Measurements from ENCODE around the gene HIC1. TPM values are rescaled to one million over a fixed set of nuclear protein-coding genes. Genes with fewer than 3 reads are reported as not detected.

The HIC1 gene
- polyA plus RNA-seq, 1 donor = 34.5 TPM

DNA sequence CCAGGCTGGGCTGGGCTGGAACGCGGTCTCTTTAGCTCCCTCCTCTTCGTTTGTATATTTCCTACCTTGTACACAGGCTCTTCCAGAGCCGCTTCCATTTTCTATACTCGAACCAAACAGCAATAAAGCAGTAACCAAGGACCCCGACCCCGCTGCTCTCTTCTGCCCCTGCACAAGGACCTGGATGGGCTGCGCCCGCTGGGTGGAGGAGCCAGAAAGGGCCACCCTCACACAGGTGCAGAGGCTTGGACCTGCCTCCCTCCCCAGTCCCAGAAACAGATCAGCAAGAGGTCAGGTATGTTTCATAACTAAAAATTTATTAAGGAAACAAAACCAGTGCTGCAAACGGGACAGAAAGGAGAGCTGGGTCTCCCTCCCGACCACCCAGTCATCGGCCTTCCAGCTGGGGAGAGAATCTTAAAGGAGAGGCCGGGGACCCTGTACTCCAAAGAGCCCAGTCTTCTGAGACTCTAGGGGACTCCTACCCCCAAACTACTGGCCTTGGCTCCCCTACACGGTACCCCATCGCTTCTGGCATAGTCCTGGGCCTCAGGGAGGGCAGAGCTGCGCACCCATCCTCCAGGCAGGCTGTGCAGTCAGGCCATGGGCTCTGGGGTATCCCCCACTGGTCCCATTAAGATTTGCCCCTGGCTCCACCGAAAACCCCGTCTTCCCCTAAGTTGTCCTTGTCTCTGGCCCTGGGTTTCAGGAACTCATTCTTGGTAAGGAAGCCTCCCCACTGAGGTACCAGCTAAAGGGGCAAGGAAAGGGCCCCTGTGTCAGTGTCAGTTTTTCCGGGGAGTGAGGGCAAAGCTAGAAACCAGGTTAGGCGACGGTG, 4.9 kb downstream of the HIC1 start:
- DNase-seq (ENCODE audit: low read depth) = no peak

DNA sequence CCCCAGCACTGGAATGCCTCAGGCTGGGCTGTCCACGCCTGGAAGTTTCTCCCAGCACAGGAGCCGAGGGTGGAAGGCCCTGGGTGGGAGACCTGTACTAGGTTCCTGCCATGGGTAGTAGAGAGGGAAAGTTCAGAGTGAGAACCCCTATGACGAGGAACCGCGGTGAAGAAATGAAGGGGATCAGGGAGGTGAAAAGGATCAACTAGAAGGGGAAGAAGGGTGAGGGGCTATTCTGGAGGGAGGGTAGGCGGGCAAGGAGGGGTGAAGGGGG, 5.4 kb downstream of the HIC1 start:
- DNase-seq (ENCODE audit: low read depth) = no peak

DNA sequence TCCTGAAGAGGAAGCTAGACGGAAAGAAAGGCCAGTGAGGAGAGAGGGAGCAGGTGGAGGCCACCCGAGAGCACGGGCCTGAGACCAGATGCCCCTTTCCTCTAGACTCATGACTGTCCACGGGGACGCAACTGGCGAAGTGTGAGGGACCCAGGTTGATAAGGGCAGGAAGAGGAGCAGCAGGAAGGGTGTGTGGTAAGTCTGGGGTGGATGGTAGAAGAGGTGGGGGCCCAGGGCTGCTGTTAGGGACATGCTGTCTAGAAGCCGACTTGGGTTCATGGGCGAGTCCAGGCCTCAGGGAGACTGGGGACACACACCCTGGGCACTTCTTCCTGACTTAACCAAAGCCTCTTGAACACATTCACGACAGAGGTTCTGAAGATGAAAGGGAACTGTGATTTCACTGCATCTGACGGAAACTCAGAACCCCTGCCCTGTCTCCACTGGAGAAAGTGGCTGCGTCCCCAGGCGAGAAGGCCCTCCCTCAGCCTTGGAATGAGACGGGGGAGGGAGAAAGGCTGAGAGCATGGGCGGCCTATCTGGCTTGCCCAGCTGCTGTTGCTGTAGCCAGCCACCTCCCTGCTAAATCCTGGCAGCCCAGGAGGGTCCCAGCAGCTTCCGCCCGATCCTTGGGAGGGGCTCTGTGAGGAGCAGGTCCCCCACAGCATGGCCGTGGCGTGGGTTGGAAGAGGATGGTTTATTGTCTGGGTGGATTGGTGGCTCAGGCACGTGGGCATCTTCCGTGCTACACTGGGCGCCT, 6.0 kb downstream of the HIC1 start:
- DNase-seq (ENCODE audit: low read depth) = no peak

DNA sequence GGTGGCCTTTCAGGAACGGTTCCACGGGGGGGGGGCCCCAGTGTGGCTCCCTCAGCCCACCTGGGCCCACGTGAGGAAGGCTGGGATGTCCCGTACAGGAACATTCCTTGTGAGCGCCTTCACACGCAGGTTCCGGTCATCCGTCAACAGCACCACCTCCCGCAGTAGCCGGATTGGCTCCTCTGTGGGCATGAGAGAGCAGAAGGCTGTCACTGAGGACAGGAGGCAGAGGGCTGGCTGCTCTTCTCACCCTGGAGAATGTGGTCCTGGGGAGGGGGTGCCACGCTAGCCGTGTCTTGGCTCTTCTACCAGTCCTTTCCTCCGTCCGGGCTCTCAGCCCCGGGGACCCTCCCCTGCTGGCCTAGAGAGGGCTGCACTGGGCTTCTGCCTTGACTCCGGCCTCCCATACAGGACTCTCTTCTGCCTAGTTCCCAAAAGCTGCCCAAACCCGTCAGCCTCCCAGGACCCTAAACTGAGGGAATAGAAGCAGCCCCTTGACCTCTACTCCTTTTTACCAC, 6.6 kb downstream of the HIC1 start:
- no peak for DNase-seq (ENCODE audit: low read depth)

DNA sequence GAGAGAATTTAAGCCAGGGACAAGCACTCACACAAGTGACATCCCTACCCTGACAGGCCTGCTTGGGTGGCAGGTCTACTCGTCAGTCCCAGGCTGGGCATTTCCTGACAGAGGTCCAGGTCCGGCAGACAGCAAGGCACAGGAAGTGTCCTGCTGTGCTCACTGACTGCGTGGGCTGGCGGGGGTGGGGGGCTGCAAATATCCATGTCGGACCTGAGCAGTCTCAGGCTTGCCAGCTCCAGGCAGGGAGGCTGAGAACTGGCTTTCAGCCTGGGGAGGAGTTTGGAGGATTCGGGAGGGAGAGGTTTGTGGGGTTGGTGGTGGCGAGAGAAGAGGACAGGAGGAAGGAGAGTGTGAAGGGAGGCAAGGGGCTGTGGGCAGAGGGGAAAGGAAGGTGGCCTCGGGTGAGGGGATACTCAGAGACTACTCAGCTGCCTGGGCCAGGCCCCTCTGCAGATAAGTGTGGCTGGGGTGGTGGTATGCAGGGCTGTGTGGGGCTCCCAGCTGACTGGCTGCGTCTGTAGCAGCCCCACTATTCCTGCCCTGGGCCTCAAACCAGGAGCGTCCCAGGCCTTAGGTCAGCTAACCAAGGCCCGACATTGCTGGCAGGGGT, 7.8 kb downstream of the HIC1 start:
- DNase-seq (ENCODE audit: low read depth) = no peak

DNA sequence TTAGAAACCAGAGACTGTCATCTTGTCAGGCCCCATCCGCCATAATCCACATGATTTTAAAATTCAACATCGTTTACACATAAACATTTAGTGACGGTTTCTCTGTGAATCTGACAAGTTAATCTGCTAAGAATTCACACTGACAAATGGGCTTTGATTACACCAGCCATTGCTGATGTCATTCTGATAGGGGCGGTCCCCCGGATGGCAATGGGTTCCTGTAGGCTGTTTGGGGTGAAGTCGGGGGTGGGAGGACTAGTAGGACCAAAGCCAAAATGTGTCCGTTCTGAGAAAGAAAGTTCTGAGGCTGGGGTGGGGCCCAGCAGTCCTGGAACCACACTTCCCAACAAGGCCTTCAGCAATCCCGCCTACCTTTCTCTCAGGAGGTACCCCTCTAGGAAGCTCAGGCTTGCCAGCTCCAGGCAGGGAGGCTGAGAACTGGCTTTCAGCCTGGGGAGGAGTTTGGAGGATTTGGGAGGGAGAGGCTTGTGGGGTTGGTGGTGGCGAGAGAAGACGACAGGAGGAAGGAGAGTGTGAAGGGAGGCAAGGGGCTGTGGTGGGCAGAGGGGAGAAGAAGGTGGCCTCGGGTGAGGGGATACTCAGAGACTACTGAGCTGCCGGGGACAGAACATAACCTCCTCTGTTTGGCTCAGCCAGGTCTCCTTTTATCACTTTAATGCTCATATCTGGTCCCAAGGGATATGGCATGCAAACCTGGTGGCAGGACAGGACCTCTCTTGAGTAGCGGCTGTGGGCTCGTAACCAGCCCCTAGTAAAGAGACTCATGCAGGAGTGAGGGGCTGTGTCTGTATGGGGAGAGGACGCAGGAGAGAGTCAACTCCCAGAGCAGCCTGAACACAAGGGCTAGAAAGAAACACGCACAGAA, 8.6 kb downstream of the HIC1 start:
- no peak for DNase-seq (ENCODE audit: low read depth)

DNA sequence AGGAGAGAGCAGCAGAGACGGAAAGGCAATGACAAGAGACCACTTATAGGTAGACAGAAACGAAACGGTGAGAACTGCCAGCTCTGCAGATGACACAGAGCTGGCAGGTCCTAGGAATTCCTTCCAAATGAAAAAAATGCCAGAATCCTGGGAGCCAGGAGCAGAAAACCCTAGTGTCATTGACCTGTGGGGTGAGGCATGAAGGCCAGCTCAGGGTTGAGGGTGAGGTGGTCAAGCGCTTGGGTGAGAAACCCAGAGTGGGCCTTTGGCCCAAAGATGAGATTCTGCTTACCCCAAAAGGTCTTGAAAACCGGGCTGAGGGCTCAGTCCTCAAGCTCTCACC, 9.2 kb downstream of the HIC1 start:
- DNase-seq (ENCODE audit: low read depth) = no peak

DNA sequence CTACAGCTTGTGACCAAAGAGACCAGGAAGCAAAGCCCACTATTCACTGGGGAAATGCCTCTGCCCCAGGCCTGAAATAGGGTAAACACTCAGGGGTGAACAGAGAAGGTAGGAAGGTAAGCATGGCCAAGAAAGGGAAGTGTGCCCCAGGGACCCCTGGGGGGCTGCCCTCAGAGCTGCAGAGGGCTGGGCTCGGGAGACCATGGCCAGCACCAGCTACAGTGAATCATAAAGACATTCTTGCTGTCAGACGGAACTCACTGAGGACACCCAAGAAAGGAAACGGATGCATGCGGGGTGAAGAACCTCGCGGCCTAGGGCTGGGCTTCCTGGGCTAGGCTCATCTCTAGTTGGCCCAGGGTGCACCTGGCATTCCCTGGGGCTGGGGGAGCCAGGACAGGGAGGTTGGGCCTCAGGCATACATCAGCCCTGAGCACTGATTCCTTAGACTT, 9.6 kb downstream of the HIC1 start:
- no peak for DNase-seq (ENCODE audit: low read depth)

DNA sequence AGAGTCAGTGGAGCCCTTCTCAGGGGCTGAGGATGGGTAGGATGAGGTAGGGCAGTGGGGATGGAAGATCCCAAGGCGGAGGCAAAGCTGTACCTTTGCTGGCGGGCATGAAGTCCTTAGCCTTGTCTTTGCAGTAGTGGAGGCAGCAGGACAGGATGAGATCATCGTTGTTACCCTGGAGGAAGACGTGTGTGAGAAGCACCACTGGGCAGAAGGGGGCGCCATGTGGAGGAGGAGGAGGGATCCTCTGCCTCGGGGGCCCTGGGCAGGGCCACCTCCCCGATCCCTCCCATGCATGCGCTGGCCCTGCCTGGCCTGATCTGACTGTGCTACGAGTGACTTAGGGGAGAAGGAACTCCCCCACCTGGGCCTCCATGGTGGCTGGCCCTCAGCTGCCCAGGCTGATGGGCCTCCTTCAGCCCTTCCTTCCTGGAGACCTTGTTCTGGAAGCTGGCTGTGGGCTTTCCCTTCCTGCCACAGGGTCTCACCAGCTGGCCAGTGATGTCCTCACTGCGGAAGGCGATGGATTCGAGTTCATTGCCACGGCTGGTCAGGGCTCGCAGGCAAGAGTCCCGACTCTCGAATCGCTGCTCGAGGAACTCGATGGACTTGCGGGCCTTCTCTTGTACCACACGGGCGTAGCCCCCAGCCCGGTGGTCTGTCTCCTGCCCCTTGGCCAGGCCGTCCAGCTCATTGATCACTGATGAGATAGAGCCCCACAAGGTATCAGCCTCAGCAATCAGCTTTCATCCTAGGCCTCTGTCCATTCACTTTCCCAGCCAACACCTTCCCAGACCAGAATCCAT, 10.3 kb downstream of the HIC1 start:
- no peak for DNase-seq (ENCODE audit: low read depth)

DNA sequence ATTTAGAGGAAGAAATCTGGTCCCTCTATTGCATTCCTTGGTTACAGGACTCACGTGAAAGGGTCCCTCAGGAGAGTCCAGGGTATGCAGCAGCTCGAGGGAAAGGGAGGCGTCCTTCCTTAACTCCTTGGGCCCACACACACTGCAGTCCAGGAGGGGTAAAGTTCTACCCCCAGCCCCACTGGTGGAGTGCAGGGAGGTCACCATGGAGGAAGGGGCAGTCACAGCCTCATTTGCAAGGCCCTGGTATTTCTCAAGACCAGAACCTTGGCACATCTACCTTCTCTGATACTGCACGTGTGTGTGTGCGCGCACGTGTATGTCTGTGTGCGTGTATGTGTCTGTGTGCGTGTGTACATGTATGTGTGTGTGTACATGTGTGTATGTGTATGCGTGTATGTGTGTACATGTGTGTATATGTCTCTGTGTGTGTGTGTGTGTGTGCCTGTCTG, 11.1 kb downstream of the HIC1 start:
- no peak for DNase-seq (ENCODE audit: low read depth)

DNA sequence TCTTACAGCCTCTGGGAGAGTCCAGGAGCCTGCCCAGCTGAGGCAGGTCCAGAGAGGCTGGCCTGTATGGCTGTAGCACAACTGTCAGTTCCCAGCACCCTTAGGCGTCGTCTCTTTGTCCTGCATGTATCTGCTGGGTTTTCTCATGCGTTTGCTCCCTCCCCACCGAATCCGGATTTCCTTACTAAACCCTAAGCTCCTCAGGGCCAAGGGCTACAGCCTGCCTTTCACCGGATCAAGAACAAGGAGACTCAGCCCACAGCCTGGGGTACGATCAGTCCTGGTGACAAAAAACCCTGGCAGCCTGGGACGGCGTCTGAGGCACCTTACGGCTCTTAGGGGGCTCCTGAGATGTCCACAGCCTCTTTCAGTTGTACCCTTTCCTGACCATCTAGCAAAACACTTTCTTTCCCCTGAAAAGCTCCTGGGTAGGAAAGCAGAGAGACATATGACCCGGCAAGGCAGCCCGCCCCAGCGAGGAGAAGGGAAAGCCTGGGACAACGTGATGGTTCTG, 12.2 kb downstream of the HIC1 start:
- no peak for DNase-seq (ENCODE audit: low read depth)

DNA sequence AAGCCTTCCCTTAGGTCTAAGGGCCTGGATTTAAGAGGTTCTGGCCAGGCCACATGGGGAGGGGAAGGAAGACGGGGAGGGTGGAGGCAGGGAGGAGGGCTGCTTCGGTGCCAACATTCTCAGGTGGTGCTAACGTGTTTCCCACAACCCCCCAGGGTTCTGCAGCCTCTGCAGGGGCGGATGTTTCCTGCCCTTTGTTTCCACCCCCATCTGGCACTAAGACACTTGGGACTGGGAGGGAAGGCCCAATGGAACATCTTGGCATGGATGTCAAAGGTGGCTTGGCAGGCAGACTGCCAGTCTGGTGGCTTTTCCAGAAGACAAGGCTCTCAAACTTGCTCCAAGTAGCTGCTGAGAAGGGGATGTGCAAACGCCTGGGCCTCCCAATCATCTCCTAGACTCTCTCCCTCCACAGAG, 12.7 kb downstream of the HIC1 start:
- no peak for DNase-seq (ENCODE audit: low read depth)

DNA sequence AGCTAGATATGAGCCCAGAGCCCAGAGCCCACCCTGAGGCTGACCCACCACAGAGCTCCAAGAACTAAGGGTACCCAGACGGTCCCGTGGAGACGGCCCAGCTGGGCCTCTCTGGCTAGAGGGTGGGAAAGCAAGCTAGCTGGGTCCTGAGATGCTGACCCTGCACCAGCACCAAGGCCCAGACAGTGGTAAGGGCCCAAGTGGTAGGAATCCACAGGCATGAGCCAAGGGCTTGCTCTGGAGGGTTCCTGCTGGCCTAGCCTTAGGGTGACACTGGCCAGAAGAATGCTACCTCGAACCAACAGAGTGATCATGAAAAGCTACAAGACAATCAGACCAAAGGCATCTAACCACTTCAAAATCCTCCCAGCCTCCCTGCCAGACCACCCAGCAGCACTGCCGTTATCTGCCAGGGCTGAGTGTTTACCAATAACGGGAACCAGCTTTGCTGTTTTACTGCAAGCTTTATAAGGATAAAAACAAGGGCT, 13.2 kb downstream of the HIC1 start:
- no peak for DNase-seq (ENCODE audit: low read depth)

DNA sequence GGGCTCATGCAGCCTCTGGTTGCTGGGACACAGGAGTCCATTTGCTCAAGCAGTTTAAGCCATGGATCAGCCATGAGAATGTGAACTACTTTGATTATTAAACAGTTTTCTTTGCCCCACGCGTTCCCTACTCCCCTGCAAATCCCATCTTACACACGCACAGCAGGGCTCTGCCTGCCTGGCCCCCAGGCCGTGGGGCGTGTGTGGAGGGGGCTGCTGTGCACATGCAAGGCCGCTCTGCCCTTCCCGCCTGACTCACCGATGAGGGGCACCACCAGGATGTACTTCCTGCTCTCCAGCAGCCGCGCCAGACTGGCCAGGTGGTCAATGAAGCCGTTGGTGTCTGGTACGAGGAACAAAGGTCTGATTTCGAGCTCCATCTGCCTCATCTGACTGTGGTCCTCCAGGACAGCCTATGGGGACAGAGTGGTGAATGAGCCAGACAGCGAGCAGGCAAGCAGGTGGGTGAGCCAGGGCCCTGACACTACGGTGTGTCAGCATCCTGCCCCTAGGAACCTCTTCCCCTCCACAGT, 13.7 kb downstream of the HIC1 start:
- no peak for DNase-seq (ENCODE audit: low read depth)

DNA sequence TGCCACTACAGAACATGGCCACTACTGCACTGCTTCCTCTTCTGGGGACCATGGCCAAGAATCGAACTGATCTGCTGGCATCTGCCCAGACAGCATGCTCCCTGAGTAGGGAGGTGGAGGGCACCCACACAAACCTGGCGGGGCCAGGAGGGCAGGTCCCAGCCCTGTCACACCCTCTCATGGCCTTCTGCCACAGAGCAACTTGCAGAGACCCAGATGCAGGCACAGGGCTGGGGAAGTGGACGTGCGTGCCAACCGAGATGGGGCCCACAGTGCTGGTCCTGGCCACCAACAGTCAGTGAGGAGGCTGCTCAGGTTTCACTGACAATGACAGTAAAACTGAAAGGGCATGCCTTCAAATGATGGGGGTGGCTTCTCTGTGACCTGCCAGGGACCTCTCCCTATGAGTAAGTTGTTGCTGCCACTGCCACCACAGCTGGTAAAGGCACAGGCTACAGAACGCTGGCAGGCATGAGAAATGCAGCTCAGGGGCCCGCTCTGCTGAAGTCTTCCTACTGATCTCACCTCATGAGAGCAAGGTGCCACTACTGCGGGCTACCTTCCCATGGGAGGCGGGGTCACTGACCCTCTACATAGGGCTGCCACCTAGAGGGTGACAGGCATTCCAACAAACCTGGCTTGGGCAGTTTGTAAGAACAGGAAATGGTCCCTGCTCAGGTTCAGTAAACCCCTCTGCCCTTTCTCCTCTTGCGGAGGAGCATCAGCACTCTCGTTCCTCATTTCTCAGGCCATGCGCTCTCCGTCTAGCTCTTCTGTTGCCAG, 15.5 kb downstream of the HIC1 start:
- DNase-seq (ENCODE audit: low read depth) = no peak

DNA sequence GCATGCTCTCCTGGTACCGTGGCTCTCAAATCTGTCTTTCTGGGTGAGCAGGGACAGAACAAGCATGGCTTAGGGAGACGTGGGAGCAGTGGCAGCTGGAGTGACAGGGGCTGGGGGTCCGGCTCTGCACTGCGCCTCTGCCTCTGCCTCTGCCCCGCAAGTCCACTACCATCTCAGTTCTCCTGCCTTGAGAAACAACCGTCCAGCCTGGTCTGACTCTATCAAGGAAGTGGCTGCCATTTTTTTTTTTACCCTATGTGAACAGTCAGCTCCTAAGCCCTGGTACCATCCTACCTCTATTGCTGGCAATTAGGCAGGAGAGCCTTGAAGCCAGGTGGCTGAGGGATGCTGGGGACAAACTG, 16.1 kb downstream of the HIC1 start:
- DNase-seq (ENCODE audit: low read depth) = no peak

DNA sequence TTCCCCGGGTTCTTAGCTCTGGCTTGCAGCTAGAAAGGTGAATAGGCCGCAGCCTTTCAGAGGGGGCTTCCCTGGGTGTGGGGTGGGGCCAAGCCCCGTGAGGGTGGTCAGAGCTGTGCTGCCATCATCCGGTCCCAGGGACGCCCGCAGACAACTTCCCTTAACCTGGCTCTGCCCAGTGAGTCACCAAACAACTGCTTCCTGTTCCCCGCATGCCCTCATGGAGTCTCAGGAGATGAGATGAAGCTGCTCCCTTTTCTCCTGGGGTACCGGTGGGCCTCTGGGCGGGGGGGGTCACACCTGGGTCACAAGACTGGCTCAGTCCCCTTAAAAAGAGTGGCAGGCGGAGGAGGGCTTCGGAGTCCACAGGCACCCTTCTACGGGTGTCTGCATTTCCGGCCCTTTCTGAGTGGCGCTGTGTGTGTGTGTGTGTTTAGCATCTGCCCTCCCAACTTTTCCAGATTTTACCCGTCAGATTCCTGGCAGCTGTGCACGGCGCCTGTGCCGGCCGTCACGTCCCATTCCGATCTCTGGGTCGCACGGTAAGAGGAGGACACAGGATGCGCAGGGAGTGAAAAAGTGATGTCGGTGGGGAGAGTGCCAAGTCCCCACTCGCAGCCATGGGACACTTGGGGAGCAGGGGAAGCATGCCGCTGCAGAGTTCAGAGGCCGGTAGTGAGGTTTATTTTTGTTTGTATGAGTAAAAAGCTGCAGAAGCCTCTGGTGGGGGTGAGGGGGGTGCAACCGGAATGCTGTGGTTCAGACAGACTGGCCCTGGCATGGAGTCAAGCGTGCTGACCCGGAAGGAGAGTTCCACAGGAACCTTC, 16.8 kb downstream of the HIC1 start:
- DNase-seq (ENCODE audit: low read depth) = no peak

DNA sequence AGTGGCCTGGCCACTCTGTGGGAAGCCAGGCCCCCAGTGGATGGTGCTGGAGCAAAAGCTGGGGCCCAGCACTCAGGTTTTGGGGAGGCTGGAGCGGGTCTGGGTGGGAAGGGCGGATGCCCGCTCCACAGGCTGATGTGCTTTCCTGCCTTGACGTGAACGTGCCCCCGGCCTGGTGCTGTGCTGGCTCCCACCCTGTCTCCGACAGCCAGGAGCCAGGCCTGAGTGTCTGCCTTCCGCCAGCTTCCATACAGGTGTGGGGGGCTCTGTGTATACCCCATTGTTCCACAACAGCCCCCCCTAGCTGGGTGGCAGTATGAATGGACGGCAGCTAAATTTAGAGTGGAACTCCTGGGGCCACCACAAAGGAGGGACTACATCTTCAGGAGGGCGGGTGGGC, 20.0 kb downstream of the HIC1 start:
- DNase-seq (ENCODE audit: low read depth) = no peak

All from forelimb muscle (tissue), 1 donor.